D721Med (cell line): ENCODE measurements around the gene DESI2.
"Not testable (repeated sequence)": the region's sequence is repeated elsewhere in the genome, so short reads cannot be mapped to it uniquely, and the experiment has no call there.

Source experiments
- DNase-seq: peaks from one replicate; pipeline ENCODE4 v3.0.0; 2011; ENCODE audit warnings: low spot score; ENCODE audit not compliant: insufficient read length
- FAIRE-seq: peaks from 2 replicates; lab custom pipeline; 2011; peaks lifted over from hg19 to GRCh38; lab: Jason Lieb, UNC
- CTCF ChIP-seq: IDR thresholded peaks from 2 replicates; pipeline ENCODE4 v1.5.1; 2012; ENCODE audit warnings: mild to moderate bottlenecking, control low read depth; ENCODE audit not compliant: insufficient read depth; ENCODE audit errors: missing control alignments

DESI2 gene

GRCh38 chr1:244664353-244664752 is 11.4 kb downstream of the DESI2 start:
- FAIRE-seq, result no peak

GRCh38 chr1:244665771-244666217 is 12.9 kb downstream of the DESI2 start:
- no peak for FAIRE-seq

More at GRCh38 chr1:244664353-244664752, 11.4 kb downstream of the DESI2 start:
- DNase-seq, result no peak
- no peak for TF ChIP-seq CTCF

GRCh38 chr1:244666672-244667418 is 13.9 kb downstream of the DESI2 start:
- DNase-seq, FAIRE-seq: not testable (repeated sequence)

More at GRCh38 chr1:244665771-244666217, 12.9 kb downstream of the DESI2 start:
- no peak for DNase-seq
- TF ChIP-seq CTCF, result no peak

- DNase-seq, result no peak
- FAIRE-seq, result no peak
- no peak for TF ChIP-seq CTCF
Measured at GRCh38 chr1:244667797-244668196, 14.9 kb downstream of the DESI2 start.

GRCh38 chr1:244672946-244673682 is 20.2 kb downstream of the DESI2 start:
- TF ChIP-seq CTCF, result no peak
- DNase-seq, result no peak
- peak; percentile 6 for FAIRE-seq

- peak; percentile 91 for FAIRE-seq
- no peak for TF ChIP-seq CTCF
- no peak for DNase-seq
Measured at GRCh38 chr1:244674446-244674845, 21.5 kb downstream of the DESI2 start.

GRCh38 chr1:244675167-244675566 is 22.2 kb downstream of the DESI2 start:
- DNase-seq (no peak), FAIRE-seq (no peak)
- no peak for TF ChIP-seq CTCF
